Activated CD4-positive, CD25-positive, alpha-beta regulatory T cell treated with anti-CD3 and anti-CD28 coated beads, Interleukin-2, amount 50 U/mL, for 24 hours (primary cell): ENCODE measurements around the gene PA2G4.
"Not testable (repeated sequence)": the region's sequence is repeated elsewhere in the genome, so short reads cannot be mapped to it uniquely, and the experiment has no call there.

Experiments
- ATAC-seq, 2 donors: fragments of 150-1000 bp; cut with Tn5 transposase; one replicate each; pipeline ENCODE4 v1.10.0; 2021; ENCODE audit warnings: mild to moderate bottlenecking in 1 of 2, moderate library complexity in 1 of 2

The PA2G4 gene

GRCh38 chr12:56101045-56101444 is 3.3 kb upstream of the PA2G4 start:
- no peak for ATAC-seq

- no peak for ATAC-seq
Measured at GRCh38 chr12:56102683-56103065, 1.7 kb upstream of the PA2G4 start.

- ATAC-seq = no peak
Measured at GRCh38 chr12:56103066-56103711, 1.2 kb upstream of the PA2G4 start.

- ATAC-seq = no peak
Measured at GRCh38 chr12:56103823-56104108, 593 bp upstream of the PA2G4 start.

- peak; percentile 1 to 5 for ATAC-seq
Measured at GRCh38 chr12:56104815-56105608, 653 bp downstream of the PA2G4 start.

- no peak for ATAC-seq
Measured at GRCh38 chr12:56105609-56105902, 1.2 kb downstream of the PA2G4 start.

- no peak for ATAC-seq
Measured at GRCh38 chr12:56107242-56107641, 2.9 kb downstream of the PA2G4 start.

- ATAC-seq = no peak
Measured at GRCh38 chr12:56110571-56110970, 6.2 kb downstream of the PA2G4 start.

GRCh38 chr12:56114084-56114483 is 9.7 kb downstream of the PA2G4 start:
- ATAC-seq = no peak

- no peak for ATAC-seq
Measured at GRCh38 chr12:56115329-56115728, 11.0 kb downstream of the PA2G4 start.

GRCh38 chr12:56116267-56117081 is 12.1 kb downstream of the PA2G4 start, which contains the start of gene RPL41:
TSS of gene RPL41 (plus strand) at chr12:56116633.
- ATAC-seq = peak; percentile 36 to 42

GRCh38 chr12:56117082-56117706 is 12.8 kb downstream of the PA2G4 start:
- ATAC-seq = not testable (repeated sequence)

GRCh38 chr12:56117778-56118687 is 13.7 kb downstream of the PA2G4 start, which contains the start of gene ZC3H10:
TSS of gene ZC3H10 (plus strand) at chr12:56118266. CDS start at chr12:56120563, 2,297 bp downstream.
- peak; percentile 87 to 90 for ATAC-seq

- ATAC-seq = no peak
Measured at GRCh38 chr12:56118688-56119357, 14.5 kb downstream of the PA2G4 start.

- ATAC-seq = no peak
Measured at GRCh38 chr12:56119361-56119796, 15.0 kb downstream of the PA2G4 start.

GRCh38 chr12:56120158-56120846 is 15.9 kb downstream of the PA2G4 start:
- ATAC-seq = no peak

GRCh38 chr12:56121204-56121870 is 17.0 kb downstream of the PA2G4 start:
- no peak for ATAC-seq

- no peak for ATAC-seq
Measured at GRCh38 chr12:56122637-56123036, 18.3 kb downstream of the PA2G4 start.

GRCh38 chr12:56124133-56124532 is 19.8 kb downstream of the PA2G4 start:
- ATAC-seq = no peak

- no peak for ATAC-seq
Measured at GRCh38 chr12:56126732-56127239, 22.4 kb downstream of the PA2G4 start.
